H1 (cell line): ENCODE results near the gene TGFB1. TPM values are rescaled to one million over a fixed set of nuclear protein-coding genes. Genes with fewer than 3 reads are reported as not detected.

Source experiments
- CTCF ChIA-PET: fragments of 300-600 bp; sonication (Branson Sonifier 250); formaldehyde crosslinking; loops from one replicate; lab custom pipeline; 2021; ENCODE audit not compliant: partially characterized antibody; lab: Charles Lee
- POLR2A ChIA-PET: fragments of 300-600 bp; sonication (Branson Sonifier 250); formaldehyde crosslinking; loops from one replicate; lab custom pipeline; 2021; ENCODE audit warnings: inconsistent platforms; ENCODE audit not compliant: partially characterized antibody; lab: Charles Lee
- DNase-seq, 2 experiments: peaks; one replicate each; pipeline versions ENCODE4 v3.0.0 to v3.0.0-alpha.2; 2010 to 2022; ENCODE audit warnings: low spot score in 2 of 2, low read depth in 1 of 2, mixed read lengths in 1 of 2
- FAIRE-seq: peaks from 2 replicates; lab custom pipeline; 2011; peaks lifted over from hg19 to GRCh38; lab: Jason Lieb, UNC
- H2AFZ ChIP-seq: 2 replicates; pipeline ENCODE4 v1.8.1; 2012; ENCODE audit warnings: low read length, inconsistent platforms
- H2AK5ac ChIP-seq: 2 replicates; pipeline ENCODE4 v1.6.1; 2013; ENCODE audit warnings: low read depth, low read length
- H2BK120ac ChIP-seq: replicated peaks from 2 replicates; pipeline ENCODE3; 2013; ENCODE audit warnings: low read depth, low read length, inconsistent platforms
- H2BK12ac ChIP-seq: 2 replicates; pipeline ENCODE4 v1.6.1; 2013; ENCODE audit warnings: low read depth, low read length
- H2BK15ac ChIP-seq: 2 replicates; pipeline ENCODE4 v1.6.1; 2013; ENCODE audit warnings: low read length
- H2BK20ac ChIP-seq: 2 replicates; pipeline ENCODE4 v1.6.1; 2013; ENCODE audit warnings: low read length
- H2BK5ac ChIP-seq: 2 replicates; pipeline ENCODE4 v1.6.1; 2013; ENCODE audit warnings: low read depth, low read length
- H3K14ac ChIP-seq: 2 replicates; pipeline ENCODE4 v1.6.1; 2013; ENCODE audit warnings: inconsistent platforms; ENCODE audit not compliant: insufficient read length
- H3K18ac ChIP-seq: 2 replicates; pipeline ENCODE4 v1.6.1; 2013; ENCODE audit warnings: low read length; ENCODE audit errors: extremely low read depth
- H3K23ac ChIP-seq: 2 replicates; pipeline ENCODE4 v1.6.1; 2013; ENCODE audit warnings: inconsistent platforms; ENCODE audit not compliant: insufficient read length
- H3K23me2 ChIP-seq: 2 replicates; pipeline ENCODE4 v1.6.1; 2013; ENCODE audit warnings: low read depth, low read length
- H3K27ac ChIP-seq: 2 replicates; pipeline ENCODE4 v1.6.1; 2011; ENCODE audit warnings: low read depth, low read length, inconsistent platforms
- H3K27me3 ChIP-seq, 4 experiments: replicated peaks in 1 of 4; 1 replicate in 1 of 4; 2 replicates in 3 of 4; pipeline versions ENCODE4 v1.6.1 to v1.8.1; 2011 to 2013; ENCODE audit warnings: low read length in 3 of 4, mild to moderate bottlenecking in 3 of 4, inconsistent platforms in 2 of 4, mixed read lengths in 2 of 4, moderate library complexity in 1 of 4; ENCODE audit not compliant: control insufficient read depth in 3 of 4, insufficient read depth in 3 of 4; ENCODE audit errors: extremely low read depth in 1 of 4
- H3K36me3 ChIP-seq, 4 experiments: 2 replicates each; pipeline versions ENCODE4 v1.6.1 to v1.8.1; 2011 to 2013; ENCODE audit warnings: mild to moderate bottlenecking in 4 of 4, low read length in 3 of 4, moderate library complexity in 2 of 4, control low read depth in 1 of 4, inconsistent platforms in 1 of 4; ENCODE audit not compliant: insufficient read depth in 4 of 4, control insufficient read depth in 2 of 4
- H3K4ac ChIP-seq: replicated peaks from 2 replicates; pipeline ENCODE3; 2013; ENCODE audit warnings: low read length, low read depth, mixed read lengths, inconsistent platforms; ENCODE audit not compliant: insufficient read length
- H3K4me1 ChIP-seq, 4 experiments: replicated peaks in 1 of 4; 1 replicate in 1 of 4; 2 replicates in 3 of 4; pipeline versions ENCODE4 v1.6.1 to v1.8.1; 2011 to 2013; ENCODE audit warnings: low read length in 3 of 4, inconsistent platforms in 2 of 4, mixed read lengths in 1 of 4; ENCODE audit not compliant: insufficient read depth in 4 of 4, control insufficient read depth in 3 of 4
- H3K4me2 ChIP-seq, 2 experiments: 2 replicates each; pipeline versions ENCODE4 v1.6.1 to v1.8.1; 2011 to 2013; ENCODE audit warnings: low read depth in 2 of 2, low read length in 2 of 2, control low read depth in 1 of 2, inconsistent platforms in 1 of 2, mild to moderate bottlenecking in 1 of 2; ENCODE audit not compliant: insufficient read depth in 1 of 2
- H3K4me3 ChIP-seq, 4 experiments: fragments of 200-600, 300-600 bp in 1 of 4; sonication (generic), shearing (Covaris generic), sonication (Bioruptor Twin) in 1 of 4; 2 replicates each; pipeline versions ENCODE4 v1.5.1 to v1.8.1; 2011 to 2016; ENCODE audit warnings: low read length in 4 of 4, low read depth in 3 of 4, control low read depth in 2 of 4, inconsistent platforms in 2 of 4, mild to moderate bottlenecking in 2 of 4, mixed read lengths in 1 of 4, moderate library complexity in 1 of 4; ENCODE audit not compliant: insufficient read depth in 2 of 4; ENCODE audit errors: extremely low read depth in 1 of 4
- H3K56ac ChIP-seq: replicated peaks from 2 replicates; pipeline ENCODE3; 2013; ENCODE audit warnings: low read depth, mild to moderate bottlenecking, mixed read lengths, low read length, inconsistent platforms; ENCODE audit not compliant: insufficient read length
- H3K79me1 ChIP-seq: 2 replicates; pipeline ENCODE4 v1.6.1; 2013; ENCODE audit warnings: low read depth, low read length, control low read depth
- H3K79me2 ChIP-seq, 2 experiments: 2 replicates each; pipeline versions ENCODE4 v1.6.1 to v1.8.1; 2012 to 2013; ENCODE audit warnings: low read length in 2 of 2, mild to moderate bottlenecking in 2 of 2, inconsistent platforms in 1 of 2; ENCODE audit not compliant: insufficient read depth in 2 of 2, control insufficient read depth in 1 of 2
- H3K9ac ChIP-seq, 4 experiments: replicated peaks in 1 of 4; 1 replicate in 1 of 4; 2 replicates in 3 of 4; pipeline versions ENCODE4 v1.6.1 to v1.8.1; 2011 to 2013; ENCODE audit warnings: low read depth in 3 of 4, low read length in 3 of 4, control low read depth in 2 of 4, mild to moderate bottlenecking in 2 of 4, moderate library complexity in 2 of 4, inconsistent platforms in 1 of 4; ENCODE audit errors: extremely low read depth in 1 of 4
- H3K9me3 ChIP-seq, 2 experiments: 2 replicates each; pipeline versions ENCODE4 v1.6.1 to v1.8.1; 2012 to 2013; ENCODE audit warnings: mild to moderate bottlenecking in 2 of 2, moderate library complexity in 2 of 2, control low read depth in 1 of 2, inconsistent platforms in 1 of 2, low read depth in 1 of 2, low read length in 1 of 2, mixed read lengths in 1 of 2; ENCODE audit not compliant: insufficient read depth in 2 of 2
- H4K20me1 ChIP-seq, 2 experiments: replicated peaks in 1 of 2; 2 replicates each; pipeline versions ENCODE3 to v1.8.1; 2011 to 2013; ENCODE audit warnings: inconsistent platforms in 2 of 2, low read length in 2 of 2, mild to moderate bottlenecking in 1 of 2; ENCODE audit not compliant: insufficient read depth in 2 of 2, control insufficient read depth in 1 of 2
- H4K5ac ChIP-seq: 2 replicates; pipeline ENCODE4 v1.6.1; 2013; ENCODE audit warnings: low read length, low read depth, mixed read lengths, inconsistent platforms; ENCODE audit not compliant: insufficient read length
- H4K8ac ChIP-seq: 2 replicates; pipeline ENCODE4 v1.8.0; 2013; ENCODE audit warnings: mild to moderate bottlenecking, moderate library complexity, low read length, inconsistent platforms; ENCODE audit not compliant: insufficient read depth; ENCODE audit errors: extremely low read depth
- H4K91ac ChIP-seq: replicated peaks from 2 replicates; pipeline ENCODE3; 2013; ENCODE audit warnings: low read length, mixed read lengths, inconsistent platforms; ENCODE audit not compliant: insufficient read length
- ASH2L ChIP-seq: fragments of 200-600, 300-600 bp; sonication (generic); IDR thresholded peaks from one replicate; pipeline ENCODE4 v1.7.1; 2017; ENCODE audit warnings: low read length
- BRCA1 ChIP-seq: IDR thresholded peaks from 2 replicates; pipeline ENCODE4 v1.6.1; 2012; ENCODE audit warnings: low read depth, low read length, improper control_type of control experiment
- CBX8 ChIP-seq: fragments of 300-800, 300-1000 bp; sonication (generic); IDR thresholded peaks from 2 replicates; pipeline ENCODE4 v1.7.1; 2016; ENCODE audit warnings: low read depth, low read length, borderline replicate concordance
- CEBPB ChIP-seq: IDR thresholded peaks from 2 replicates; pipeline ENCODE4 v1.6.1; 2012; ENCODE audit warnings: low read depth, low read length
- CHD1 ChIP-seq: IDR thresholded peaks from 2 replicates; pipeline ENCODE4 v1.6.1; 2012; ENCODE audit warnings: low read depth, low read length, improper control_type of control experiment
- CHD2 ChIP-seq: IDR thresholded peaks from 2 replicates; pipeline ENCODE4 v1.6.1; 2012; ENCODE audit warnings: low read length, improper control_type of control experiment
- CTBP2 ChIP-seq: IDR thresholded peaks from 2 replicates; pipeline ENCODE4 v1.7.0; 2011; ENCODE audit warnings: borderline replicate concordance, mild to moderate bottlenecking, moderate library complexity, mixed read lengths, low read length; ENCODE audit not compliant: insufficient read depth, insufficient read length
- GTF2F1 ChIP-seq: IDR thresholded peaks from 2 replicates; pipeline ENCODE4 v1.6.1; 2012; ENCODE audit warnings: low read depth, low read length, improper control_type of control experiment, borderline replicate concordance
- NRF1 ChIP-seq: IDR thresholded peaks from 2 replicates; pipeline ENCODE4 v1.6.1; 2011; ENCODE audit warnings: mild to moderate bottlenecking, low read depth, low read length, improper control_type of control experiment
- PHF8 ChIP-seq: fragments of 200-600 bp; sonication (generic); conservative IDR thresholded peaks from 2 replicates; pipeline ENCODE4 v1.7.1; 2012; ENCODE audit warnings: low read depth, mild to moderate bottlenecking, inconsistent platforms, low read length, moderate library complexity
- RBBP5 ChIP-seq: IDR thresholded peaks from 2 replicates; pipeline ENCODE4 v1.7.1; 2012; ENCODE audit warnings: low read depth, mild to moderate bottlenecking, inconsistent platforms, low read length, moderate library complexity, borderline replicate concordance
- SUZ12 ChIP-seq: fragments of 200-600 bp; sonication (generic); IDR thresholded peaks from 2 replicates; pipeline ENCODE4 v1.6.1; 2012; ENCODE audit warnings: mild to moderate bottlenecking, inconsistent platforms, low read length, moderate library complexity, mixed read lengths
- TBP ChIP-seq: IDR thresholded peaks from 2 replicates; pipeline ENCODE4 v1.6.1; 2011; ENCODE audit warnings: low read depth, low read length, improper control_type of control experiment
- WGBS, 2 experiments: shearing (Covaris generic) in 1 of 2; methylation state at CpG; one replicate each; pipeline versions ENCODE4 v1.1.6 to v1.1.7; 2013 to 2015; ENCODE audit warnings: low lambda C conversion rate in 2 of 2, mixed read lengths in 2 of 2, inconsistent platforms in 1 of 2, low coverage in 1 of 2, missing lambda C conversion rate in 1 of 2; ENCODE audit not compliant: insufficient replicate concordance in 2 of 2, insufficient coverage in 1 of 2, insufficient read length in 1 of 2; ENCODE audit errors: extremely low coverage in 1 of 2, missing lambda C conversion rate in 1 of 2; 5-methylcytosine and 5-hydroxymethylcytosine counted together
- polyA plus RNA-seq, 7 experiments: library from polyadenylated mRNA; depleted of rRNA in 3 of 7; stranded (reverse) in 5 of 7; unstranded in 2 of 7; fragments of >200 nt in 5 of 7; fragments of 200-250 nt in 2 of 7; gene quantifications; 1 replicate in 5 of 7; 2 replicates in 1 of 7; 4 replicates in 1 of 7; pipeline versions ENCODE4 v1.2.1 to v1.2.3, GENCODE V29; 2011 to 2013; ENCODE audit warnings: missing spikeins in 2 of 7, mixed read lengths in 2 of 7
- total RNA-seq: library from RNA; stranded (reverse); fragmentation: NEBNext Ultra II Directional; extraction: Animal tissue kit (Norgen Biotek cat#: 25700); gene quantifications from 2 replicates; pipeline ENCODE4 v1.2.1, GENCODE V29; 2021

The TGFB1 gene
- total and polyA plus RNA-seq, 2 of the 8 experiments (the other 6 are each of a cell fraction or from before 2014, with no cell fraction given) = 1.7 to 10.6 TPM

GRCh38 chr19:41354343-41354953, 726 bp upstream of the TGFB1 start:
- H4K91ac ChIP-seq = no peak overlapping the region
- no peak overlapping the region; the same call in 1 of the 2 replicates for H3K18ac ChIP-seq
- no peak overlapping the region for H2BK120ac ChIP-seq
- H2AK5ac ChIP-seq = 0 out of 2 replicates have a peak overlapping the region, but pooled peaks have one; percentile 20
- H3K79me2 ChIP-seq = no peaks in the 10 kb centered on the region
- no peak overlapping the region for H2BK20ac ChIP-seq
- no peak for FAIRE-seq
- 86% methylated on average over 23 of the region's 23 CpGs; no CpG with 5 or more reads in 1 of the 2 experiments for WGBS, 2 experiments
- H3K23ac ChIP-seq = no peak overlapping the region
- peaks cover 0 to 14% (median 4%) of the 10 kb centered on the region in 4 experiments; a peak in 5 of 7 replicates for H3K4me1 ChIP-seq
- H4K8ac ChIP-seq = no peak overlapping the region
- peak overlapping the region; percentile 13 to 92 for H3K4me2 ChIP-seq
- H2BK15ac ChIP-seq = 0 out of 2 replicates have a peak overlapping the region, but pooled peaks have one; percentile 12
- peaks cover 0 to 7% of the 10 kb centered on the region in 2 experiments for H4K20me1 ChIP-seq
- H3K36me3 ChIP-seq = no peaks in the 10 kb centered on the region
- H2BK12ac ChIP-seq = peak overlapping the region; percentile 29; the same call in 1 of the 2 replicates
- H3K27ac ChIP-seq = no peak overlapping the region
- no peak overlapping the region for H3K14ac ChIP-seq
- no peak overlapping the region for H3K9ac ChIP-seq
- no peak overlapping the region for H2AFZ ChIP-seq
- H3K79me1 ChIP-seq = no peaks in the 10 kb centered on the region; the same call in 1 of the 2 replicates
- H4K5ac ChIP-seq = no peak overlapping the region
- H3K4ac ChIP-seq = no peak overlapping the region
- H3K56ac ChIP-seq = no peak overlapping the region
- POLR2A ChIA-PET = interaction anchor here (5.4 kb wide), 1 partner anchor 10 kb away, joined by 29 read pairs; the partner anchor contains the start of gene B9D2
- no peak for DNase-seq
- peak overlapping the region in 3 of 4 experiments; percentile 25 to 75 (median 38); a peak in 5 of 8 replicates for H3K4me3 ChIP-seq
- CTCF ChIA-PET = interaction anchor here (0.6 to 8.0 kb wide), 8 partner anchors 9 to 136 kb away, joined by 3 to 37 read pairs (median 6); partner anchors contain the start of gene B9D2
- peaks cover 27% of the 10 kb centered on the region for H3K23me2 ChIP-seq
- H3K9me3 ChIP-seq = no peaks in the 10 kb centered on the region
- no peak overlapping the region for H2BK5ac ChIP-seq
- H3K27me3 ChIP-seq = peaks cover 10 to 36% (median 28%) of the 10 kb centered on the region in 4 experiments
- TF ChIP-seq ASH2L (no peak), GTF2F1 (no peak), BRCA1 (no peak), TBP (no peak), NRF1 (no peak), CHD2 (no peak), CBX8 (no peak), SUZ12 (no peak), RBBP5 (no peak), PHF8 (no peak), CEBPB (no peak), CHD1 (no peak), CTBP2 (no peak)
